Ureter (tissue), 1 donor: ENCODE results near the gene TMEM161A. TPM values are rescaled to one million over a fixed set of nuclear protein-coding genes. Genes with fewer than 3 reads are reported as not detected.

Experiments
- DNase-seq: peaks from one replicate; pipeline ENCODE4 v3.0.0-alpha.2; 2020; ENCODE audit warnings: low spot score
- total RNA-seq: library from RNA; stranded (reverse); gene quantifications from one replicate; pipeline ENCODE4 v1.2.4, GENCODE V29; 2023
- donor health status: DM: yes; HTN: yes; CAD: no.

The TMEM161A gene
- total RNA-seq, 1 donor from 2014 or later = 25.3 TPM

GRCh38 chr19:19096641-19097627 is 41.3 kb downstream of the TMEM161A start:
- no peak for DNase-seq

GRCh38 chr19:19095691-19096090 is 42.6 kb downstream of the TMEM161A start:
- DNase-seq = no peak

DNA sequence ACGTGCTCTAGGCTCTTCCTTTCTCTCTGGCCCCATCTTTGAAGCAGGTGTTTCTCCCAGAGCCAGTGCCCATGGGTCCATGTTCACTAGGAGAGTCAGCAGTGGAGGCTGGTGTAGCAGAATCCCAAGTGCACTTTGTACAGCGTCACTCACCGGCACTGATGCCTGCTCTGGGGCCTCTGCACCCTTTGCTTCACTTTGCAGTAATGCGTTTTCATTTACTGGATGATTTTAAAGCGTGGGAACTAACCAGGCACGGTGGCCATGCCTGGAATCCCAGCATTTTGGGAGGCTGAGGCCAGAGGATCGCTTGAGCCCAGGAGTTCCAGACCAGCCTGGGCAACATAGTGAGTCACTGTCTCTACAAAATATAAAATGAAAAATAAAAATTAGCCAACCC is 43.8 kb downstream of the TMEM161A start:
- no peak for DNase-seq

GRCh38 chr19:19087676-19088075 is 50.6 kb downstream of the TMEM161A start:
- no peak for DNase-seq

DNA sequence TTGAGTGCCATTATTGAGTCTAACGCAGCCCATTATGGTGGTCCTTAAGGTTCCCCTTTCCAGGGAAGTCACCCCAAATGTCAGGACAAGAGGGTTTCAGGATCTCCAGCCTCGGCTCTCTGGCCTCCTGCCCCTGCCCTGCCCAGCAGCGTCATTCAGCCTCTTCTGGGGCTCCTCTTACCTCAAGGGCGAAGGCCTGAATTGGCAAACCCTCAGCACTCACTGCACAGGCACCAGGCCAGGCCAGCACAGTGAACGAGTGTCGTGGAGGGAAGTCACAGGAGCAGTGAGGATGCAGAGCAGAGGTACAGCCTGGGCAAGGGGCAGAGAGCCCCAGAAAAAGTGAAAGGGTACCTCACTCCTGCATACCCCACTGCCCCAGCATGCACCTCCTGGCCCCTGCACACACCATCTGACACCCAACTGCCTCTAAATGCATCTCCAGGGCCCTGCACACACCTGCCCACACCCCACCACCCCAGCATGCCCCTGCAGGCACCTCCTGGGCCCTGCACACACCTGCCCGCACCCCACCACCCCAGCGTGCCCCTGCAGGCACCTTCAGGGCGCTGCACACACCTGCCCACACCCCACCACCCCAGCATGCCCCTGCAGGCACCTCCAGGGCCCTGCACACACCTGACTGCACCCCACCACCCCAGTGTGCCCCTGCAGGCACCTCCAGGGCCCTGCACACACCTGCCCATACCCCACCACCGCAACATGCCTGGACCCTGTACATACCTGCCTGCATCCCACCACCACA is 54.7 kb downstream of the TMEM161A start:
- DNase-seq = no peak

GRCh38 chr19:19081642-19082151 is 56.6 kb downstream of the TMEM161A start:
- DNase-seq = no peak

GRCh38 chr19:19079571-19079970 is 58.7 kb downstream of the TMEM161A start:
- DNase-seq = no peak

DNA sequence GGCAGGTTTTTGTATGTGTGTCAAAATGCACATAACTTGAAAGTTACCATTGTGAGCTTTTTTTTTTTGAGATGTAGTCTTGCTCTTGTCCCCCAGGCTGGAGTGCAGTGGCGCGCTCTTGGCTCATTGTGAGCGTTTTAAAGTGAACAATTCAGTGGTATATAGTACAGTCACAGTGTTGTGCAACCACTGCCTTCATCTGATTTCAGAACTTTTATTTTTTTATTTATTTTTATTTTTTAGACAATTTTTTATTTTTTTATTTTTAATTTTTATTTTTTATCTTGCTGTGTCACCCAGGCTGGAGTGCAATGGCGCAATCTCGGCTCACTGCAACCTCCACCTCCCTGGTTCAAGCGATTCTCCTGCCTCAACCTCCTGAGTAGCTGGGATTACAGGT is 59.5 kb downstream of the TMEM161A start:
- no peak for DNase-seq

- DNase-seq = no peak
Observed at GRCh38 chr19:19077103-19077502, 61.2 kb downstream of the TMEM161A start.

DNA sequence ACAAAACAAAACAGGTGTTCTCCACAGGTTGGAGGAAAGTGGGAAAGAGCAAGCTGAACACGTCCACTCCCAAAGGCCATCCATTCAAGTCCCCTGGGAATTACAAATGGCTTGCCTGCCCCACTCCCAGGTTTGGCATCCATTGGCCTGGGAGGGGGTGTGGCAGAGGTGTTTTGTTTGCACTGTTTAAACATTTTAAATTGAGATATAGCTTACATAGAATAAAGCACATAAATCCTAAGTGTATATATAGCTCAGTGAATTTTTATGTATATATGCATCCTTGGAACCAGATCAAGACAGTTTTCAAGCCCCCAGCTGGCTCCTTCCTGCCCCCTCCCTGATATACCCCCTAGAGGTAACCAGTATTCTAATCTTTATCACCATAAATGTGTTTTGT is 61.8 kb downstream of the TMEM161A start:
- DNase-seq = no peak

GRCh38 chr19:19075126-19075525 is 63.2 kb downstream of the TMEM161A start:
- DNase-seq = no peak

DNA sequence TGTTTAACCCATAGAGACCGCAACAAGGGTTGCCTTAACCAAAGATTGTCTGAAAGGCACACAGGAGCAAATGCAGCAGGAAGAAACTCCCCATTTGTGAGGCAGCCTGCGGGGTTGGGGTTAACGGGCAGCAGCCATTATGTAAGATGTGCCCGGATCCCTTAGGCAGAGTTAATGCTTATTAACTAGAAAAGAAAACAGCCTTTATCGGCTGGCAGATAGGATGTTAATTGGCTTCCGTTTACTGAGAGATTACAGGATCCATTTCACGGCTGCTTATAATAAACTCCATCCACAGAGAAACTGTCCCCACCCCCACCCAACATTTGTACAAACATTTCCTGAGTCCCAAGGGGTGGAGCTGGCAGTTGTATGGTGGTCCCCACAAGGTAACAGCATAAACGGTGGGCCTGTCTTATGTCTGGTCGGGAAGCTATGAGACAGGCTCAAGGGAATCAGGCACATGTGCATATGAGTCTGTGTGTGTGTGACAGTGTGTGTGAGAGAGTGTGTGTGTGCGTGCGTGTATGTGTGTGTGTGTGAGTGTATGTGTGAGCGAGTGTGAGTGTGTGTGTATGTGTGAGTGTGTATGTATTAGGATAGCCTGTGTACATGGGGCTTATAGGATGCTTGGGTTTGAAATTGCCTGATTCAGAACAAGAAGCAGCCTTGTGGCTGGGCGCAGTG is 63.9 kb downstream of the TMEM161A start:
- no peak for DNase-seq

DNA sequence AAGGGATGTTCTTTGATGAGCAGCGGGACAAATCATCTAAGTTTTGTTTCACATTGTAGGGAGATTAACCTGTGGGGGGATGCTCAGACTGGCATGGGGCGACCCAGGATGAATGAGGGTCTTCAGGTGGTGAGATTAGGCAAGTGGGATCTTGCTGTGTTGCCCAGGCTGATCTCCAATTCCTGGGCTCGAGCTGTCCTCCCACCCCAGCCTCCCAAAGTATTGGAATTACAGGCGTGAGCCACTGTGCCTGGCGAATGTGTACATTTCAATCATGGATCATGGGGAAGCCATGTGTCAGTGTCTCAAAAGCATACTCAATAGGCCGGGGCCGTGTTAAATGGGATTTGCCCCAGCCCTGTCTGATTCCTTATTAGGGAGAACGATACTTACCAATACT is 66.4 kb downstream of the TMEM161A start:
- no peak for DNase-seq

Other genes with a start within 250 kb of the TMEM161A start
- 0.55 TPM for gene CERS1, start 242.3 kb downstream of the TMEM161A start, total RNA-seq
- gene COPE, start 219.1 kb downstream of the TMEM161A start, total RNA-seq = 149 TPM
- gene DDX49, start 218.8 kb downstream of the TMEM161A start, total RNA-seq = 34.4 TPM
- gene HOMER3, start 197.3 kb downstream of the TMEM161A start, total RNA-seq = 23.2 TPM
- 99.6 TPM for gene SUGP2, start 105.0 kb downstream of the TMEM161A start, total RNA-seq
- gene ARMC6, start 104.9 kb downstream of the TMEM161A start, total RNA-seq = 42.2 TPM
- gene SLC25A42, start 74.5 kb downstream of the TMEM161A start, total RNA-seq = 19.6 TPM
- gene MEF2B, start 31.8 kb upstream of the TMEM161A start, total RNA-seq = 4.4 TPM
- gene BORCS8, start 53.7 kb upstream of the TMEM161A start, total RNA-seq = 58.0 TPM
- 50.6 TPM for gene RFXANK, start 53.8 kb upstream of the TMEM161A start, total RNA-seq
- gene NR2C2AP, start 64.9 kb upstream of the TMEM161A start, total RNA-seq = 24.1 TPM
- gene NCAN, start 73.5 kb upstream of the TMEM161A start, total RNA-seq = not detected
- 1.8 TPM for gene TM6SF2, start 134.8 kb upstream of the TMEM161A start, total RNA-seq
- 51.8 TPM for gene SUGP1, start 182.0 kb upstream of the TMEM161A start, total RNA-seq
- 87.4 TPM for gene MAU2, start 182.4 kb upstream of the TMEM161A start, total RNA-seq